T-helper 22 cell (primary cell): ENCODE results near the gene RAD50.
"Not testable (repeated sequence)": the region's sequence is repeated elsewhere in the genome, so short reads cannot be mapped to it uniquely, and the experiment has no call there.

Source experiments
- DNase-seq: peaks from one replicate; pipeline ENCODE4 v3.0.0-alpha.2; 2020; ENCODE audit warnings: low read depth

The RAD50 gene

DNA sequence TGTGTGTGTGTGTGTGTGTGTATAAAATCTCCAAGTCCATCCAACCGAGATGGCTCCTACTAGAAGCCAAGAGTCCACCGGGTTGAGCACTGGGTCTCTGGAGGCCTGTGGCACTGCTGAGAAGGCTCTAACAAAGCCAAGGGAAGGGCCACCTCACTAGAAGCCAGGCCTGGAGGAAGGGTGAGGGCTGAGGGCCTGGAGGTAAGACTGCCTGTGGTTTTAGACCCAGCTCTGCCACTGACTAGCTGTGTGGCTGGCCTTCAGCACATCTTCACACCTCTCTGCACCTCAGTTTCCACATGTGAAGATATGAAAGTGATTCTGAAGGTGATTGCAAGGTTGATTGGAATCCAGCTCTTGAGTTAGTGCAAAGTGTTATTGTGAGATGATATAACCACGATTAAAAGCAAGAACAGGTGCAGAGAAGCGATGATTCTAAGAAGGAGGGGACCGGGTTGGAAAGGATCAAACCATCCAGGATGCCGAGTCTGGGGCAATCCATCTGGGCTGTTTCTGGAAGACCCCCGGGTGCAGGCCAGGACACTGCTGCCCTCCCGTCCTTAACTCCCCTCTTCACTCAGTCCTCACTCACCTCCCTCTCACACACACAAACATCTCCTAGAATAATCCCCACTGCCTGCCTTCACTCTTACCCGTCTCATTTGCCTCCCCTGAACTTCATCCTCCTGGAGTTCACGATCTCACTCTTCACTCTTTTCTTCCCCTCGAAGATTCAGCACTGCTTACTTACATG is 119.3 kb downstream of the RAD50 start:
- no peak for DNase-seq

DNA sequence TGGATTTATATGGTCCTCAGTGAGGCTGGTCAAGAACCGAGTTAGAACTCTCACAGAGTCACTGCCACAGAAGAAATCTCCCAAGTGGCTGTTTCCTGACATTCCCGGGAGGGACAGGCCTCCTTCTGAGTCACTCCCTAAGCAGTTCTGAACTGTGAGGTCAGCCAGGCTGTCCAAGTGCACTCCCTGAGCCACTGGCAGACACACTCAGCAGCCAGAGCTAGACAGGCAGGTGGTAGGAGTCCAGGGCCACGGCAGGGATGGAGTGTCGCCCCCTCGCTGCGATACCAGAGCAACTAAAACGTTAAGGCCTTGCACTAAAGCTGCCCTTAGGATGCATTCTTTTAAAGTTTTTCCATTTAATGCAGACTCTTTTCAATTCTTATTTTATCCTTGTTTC is 120.4 kb downstream of the RAD50 start:
- DNase-seq: no peak

DNA sequence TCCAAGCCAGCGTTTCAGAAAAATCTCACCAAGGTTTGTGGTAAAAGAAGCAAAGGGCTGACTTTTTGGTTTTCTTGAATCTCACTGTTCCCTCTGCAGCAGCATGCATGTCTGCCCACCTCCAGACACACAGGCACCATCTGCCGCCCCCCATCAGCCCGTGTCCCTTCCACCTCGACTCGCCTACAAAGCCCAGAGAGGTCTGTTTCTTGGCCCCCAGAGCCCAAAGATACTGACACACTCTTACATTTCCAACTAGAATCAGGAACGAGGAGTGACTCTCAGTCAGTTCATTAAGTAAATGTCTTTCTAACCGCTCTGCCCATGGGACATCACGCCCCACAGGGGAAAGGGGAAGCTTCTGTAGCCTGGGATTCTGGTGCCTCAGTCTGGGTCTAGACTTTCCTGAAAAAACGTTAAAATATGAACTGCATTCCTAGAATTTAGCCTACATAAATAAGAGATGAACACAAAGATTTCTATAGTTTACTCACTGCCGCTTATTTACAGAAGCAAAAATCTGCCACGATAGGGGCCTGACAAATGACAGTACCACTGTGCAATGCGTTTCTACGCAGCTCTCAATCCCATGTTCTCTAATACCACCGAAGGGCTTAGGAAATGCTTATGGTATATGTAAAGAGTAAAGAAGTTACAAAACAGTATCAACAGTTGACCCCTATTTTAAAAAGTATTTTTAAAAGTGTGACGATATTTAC is 121.1 kb downstream of the RAD50 start:
- DNase-seq: no peak

DNA sequence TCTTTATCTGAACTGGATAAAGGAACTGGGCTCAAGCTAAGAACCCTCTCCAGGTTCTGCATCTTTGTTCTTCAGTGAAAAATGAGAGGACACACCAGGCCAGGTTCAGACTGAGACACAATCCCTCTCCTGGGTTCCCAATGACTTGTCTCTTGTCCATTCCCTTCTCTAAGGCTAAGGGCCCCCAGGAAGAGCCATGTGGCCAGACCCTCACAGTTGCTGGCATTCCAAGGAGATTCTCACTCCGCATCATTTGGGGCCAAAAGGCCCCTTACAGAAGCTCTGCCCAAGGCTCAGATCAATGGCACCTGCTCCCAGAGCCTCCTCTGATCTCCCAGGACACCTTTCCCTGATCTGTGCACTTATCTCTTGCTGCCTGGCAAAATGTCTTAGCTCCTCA is 122.0 kb downstream of the RAD50 start:
- DNase-seq: no peak

DNA sequence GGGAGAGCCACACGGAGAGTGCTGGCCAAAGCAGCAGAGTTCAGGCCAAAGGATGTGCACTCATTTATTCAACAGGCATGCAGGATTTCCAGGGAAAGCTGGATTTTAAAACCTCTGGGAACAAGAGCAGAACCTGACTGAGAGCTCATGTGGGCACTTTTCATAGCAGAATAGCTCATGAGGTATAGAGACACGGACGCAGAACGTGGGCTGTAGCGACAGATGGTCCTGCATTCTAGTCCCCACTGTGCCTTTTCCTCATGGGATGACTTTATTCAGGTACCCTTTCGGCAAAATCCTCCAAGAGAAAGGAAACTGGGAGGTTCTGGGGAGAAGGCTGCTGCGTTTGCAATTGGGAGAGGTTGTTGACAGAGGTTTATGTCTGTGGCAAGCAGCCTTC is 122.4 kb downstream of the RAD50 start:
- no peak for DNase-seq

DNA sequence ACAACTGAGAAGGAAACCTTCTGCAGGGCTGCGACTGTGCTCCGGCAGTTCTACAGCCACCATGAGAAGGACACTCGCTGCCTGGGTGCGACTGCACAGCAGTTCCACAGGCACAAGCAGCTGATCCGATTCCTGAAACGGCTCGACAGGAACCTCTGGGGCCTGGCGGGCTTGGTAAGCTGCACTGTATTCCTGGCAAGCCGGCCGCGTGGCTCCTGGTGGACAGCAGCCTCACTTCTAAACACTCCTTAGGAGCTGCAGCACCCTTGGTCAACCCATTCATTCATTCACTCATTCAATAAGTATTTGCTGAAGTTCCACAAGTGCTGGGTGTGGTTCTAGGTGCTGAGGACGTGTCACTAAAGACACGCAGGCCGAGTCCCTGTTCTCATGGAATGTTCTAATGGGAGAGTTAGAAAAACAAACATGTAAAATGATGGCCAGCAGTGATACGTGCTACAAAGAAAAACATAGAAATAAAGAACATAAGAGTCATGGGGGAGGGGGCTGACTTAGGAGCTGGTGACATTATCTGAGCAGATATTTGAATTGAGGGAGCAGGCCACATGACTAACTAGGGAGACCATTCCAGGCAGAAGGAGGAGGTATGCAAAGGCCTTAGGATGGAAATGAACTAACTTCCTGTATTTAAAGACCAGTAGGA is 123.1 kb downstream of the RAD50 start:
- DNase-seq: no peak

DNA sequence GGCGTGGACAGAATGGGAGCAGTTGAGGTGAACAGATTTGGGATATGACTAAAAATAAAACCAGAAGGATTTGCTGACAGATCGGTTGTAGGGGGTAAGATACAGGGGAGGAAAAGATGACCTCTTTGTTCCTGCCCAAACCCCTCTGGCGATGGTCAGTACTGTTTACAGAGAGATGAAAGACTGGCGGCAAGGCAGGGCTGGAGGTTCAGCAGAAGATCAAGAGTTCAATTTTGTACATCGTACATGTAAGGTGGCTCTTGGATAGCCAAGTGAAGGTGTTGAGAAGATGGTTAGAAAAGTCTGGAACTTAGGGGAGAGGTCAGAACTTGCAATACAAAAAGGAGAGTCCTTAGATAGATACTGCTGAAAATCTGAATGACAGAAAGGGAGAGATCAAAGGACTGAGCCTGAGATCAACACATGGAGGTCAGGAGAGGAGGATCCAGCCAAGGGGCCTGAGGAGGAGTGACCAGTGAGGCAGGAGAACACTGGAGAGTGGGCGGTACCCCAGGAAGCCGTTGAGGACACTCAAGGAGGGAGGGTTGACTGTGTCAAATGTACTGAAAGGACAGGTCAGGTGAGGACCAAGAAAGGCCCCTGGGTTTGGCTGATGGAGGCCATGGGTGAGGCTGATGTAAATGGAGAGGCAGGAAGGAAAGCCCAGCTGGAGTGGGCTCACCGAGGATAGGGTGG is 124.2 kb downstream of the RAD50 start:
- no peak for DNase-seq

DNA sequence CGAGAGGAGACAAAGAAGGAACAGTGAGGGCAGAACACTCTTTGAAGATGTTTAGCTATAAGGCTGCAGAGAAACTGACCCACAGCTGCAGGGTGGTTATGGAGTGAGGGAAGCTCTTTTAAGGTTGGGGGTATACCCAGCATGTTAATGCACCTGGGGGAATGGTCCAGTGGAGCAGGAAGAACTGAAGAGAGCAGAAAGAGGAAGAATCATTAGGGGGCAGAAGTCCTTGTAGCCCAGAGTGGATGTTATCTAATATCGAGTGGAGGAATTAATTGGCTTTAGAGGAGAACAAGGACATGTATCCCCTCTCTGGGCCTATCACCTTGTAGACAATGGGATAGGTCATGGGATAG is 124.7 kb downstream of the RAD50 start:
- no peak for DNase-seq

DNA sequence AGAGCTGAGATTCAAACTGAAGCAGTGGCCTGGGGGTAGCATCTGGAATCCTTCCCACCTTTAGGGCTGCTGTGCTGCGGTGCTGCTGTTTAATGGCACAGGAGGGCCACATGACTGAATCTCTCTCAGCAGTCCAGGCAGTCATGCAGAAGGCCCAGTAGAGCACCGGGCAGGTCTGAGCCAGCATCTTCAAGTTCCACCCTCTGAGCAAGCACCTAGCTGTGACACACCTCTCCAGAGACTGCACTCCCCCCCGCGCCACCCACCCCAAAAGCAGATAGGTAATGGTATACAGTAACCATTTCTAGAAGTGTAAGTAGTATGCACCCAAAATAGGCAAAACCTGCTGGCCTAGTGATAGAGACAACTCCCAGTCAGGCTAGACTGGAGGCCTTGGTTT is 125.2 kb downstream of the RAD50 start:
- DNase-seq: no peak

DNA sequence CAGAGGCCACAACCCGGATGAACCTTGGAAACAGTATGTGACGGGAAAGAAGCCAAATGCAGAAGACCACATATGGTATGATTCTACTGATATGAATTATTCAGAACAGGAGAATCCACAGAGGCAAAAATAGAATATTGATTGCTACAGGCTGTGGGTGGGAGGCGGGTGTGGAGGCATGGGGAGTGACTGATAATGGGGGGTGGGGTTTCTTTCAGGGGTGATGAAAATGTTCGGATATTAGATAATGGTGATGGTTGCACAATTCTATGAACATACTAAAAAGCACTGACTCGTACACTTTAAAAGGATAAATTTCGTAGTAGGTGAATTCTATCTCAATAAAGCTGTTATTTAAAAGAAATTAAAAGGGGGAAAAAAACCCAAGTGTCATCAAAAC is 127.7 kb downstream of the RAD50 start:
- no peak for DNase-seq

DNA sequence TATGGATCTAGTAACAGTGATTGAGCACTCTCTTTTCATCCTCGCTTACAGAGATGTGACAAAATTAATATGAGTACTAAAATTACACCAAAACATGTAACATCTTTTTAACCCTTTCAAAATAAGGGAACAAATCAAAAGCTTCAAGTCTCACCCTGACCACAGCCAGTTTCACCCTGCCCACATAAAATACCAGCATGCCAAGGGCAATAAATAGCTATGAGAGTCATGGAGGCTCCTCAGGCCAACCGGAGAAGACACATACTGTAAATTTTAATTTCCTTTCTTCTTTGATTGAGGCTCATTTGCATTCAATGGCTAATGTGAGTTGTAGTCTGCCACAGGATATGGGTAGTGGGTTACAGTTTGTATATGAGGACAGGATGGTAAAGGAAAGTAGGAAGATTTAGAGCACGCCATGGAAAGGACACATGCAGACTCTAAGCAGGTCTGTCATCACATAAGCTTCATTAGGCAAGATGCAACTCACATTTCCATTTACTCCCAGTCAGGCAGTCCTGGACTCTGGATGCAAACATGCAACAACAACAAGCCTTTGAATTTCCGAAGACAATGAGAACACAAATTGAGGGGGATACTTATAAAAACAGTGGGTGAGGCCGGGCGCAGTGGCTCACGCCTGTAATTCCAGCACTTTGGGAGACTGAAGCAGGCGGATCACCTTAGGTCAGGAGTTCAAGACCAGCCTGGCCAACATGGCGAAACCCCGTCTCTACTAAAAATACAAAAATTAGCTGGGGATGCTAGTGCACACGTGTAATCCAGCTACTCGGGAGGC is 128.3 kb downstream of the RAD50 start:
- no peak for DNase-seq

DNA sequence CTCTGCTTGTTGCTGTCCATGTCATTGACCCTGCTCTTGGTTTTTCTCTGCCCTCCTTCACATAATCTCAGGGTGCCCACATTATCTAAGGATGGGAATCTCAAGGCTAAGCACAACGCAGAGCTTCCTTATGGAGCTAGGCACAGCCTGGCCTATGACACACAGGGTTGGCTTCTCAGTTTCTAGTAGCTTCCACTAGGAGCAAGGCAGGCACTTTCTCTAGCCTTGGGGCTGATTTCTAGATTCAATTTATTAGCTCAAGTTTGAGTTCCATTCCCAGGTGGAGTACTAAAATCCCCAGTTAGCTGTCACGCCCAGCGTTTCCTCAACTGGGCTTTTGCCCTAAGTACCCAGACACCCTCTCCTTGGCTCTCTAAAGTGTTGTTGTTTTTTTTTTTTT is 129.4 kb downstream of the RAD50 start:
- DNase-seq: no peak

DNA sequence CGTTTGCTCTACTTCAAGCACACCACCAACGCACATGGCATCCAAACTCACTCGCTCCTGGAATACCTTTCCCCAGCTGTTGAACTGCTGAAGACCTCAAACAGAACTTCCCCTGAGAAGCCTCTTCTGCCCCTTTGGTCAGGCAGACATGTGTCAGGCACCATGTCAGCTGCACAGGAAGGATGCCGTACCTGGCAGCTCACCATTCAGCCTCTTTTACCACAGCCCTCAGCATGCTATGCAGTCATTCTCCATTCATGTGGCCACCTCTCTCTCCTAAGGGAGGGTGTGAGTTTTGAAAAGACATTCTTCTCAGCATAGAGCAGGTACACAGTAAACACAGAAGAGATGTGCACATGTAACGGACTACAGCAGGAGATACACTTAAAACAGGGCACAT is 131.2 kb downstream of the RAD50 start:
- peak; percentile 43 for DNase-seq

DNA sequence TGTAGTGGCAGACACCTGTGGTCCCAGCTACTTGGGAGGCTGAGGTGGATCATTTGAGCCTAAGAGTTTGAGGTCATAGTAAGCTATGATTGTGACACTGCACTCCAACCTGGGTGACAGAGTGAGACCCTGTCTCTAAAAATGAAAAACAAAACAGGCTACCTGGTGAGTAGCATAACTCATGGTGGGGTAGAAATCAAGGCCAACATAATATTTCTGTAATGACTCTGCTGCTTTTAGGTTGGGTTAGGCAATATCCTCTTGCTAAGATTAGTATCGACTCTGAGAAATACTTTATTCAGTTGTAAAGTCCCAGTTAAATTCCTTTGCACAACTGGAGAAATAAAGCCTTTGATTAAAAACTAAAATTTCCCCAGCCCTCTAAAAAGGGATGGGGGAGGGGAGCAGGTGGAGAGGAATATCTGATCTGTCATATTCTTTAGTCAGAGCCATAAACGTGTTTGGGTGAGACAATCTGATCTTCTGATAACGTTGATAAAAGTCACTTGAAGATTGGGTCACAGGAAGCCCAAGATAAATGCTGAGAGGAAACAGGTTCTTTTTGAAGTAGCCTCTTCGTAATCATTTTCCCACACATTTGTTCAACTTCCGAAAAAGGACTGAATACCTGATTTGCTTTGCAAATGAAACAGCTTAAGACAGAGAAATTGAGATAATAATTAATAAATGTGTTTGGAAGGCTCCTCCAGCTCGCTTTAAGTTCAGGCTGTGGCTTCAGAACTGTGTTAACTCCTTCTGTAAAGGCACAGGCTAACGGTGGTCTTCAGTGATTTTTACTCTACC is 132.0 kb downstream of the RAD50 start:
- peak; percentile 23 for DNase-seq

DNA sequence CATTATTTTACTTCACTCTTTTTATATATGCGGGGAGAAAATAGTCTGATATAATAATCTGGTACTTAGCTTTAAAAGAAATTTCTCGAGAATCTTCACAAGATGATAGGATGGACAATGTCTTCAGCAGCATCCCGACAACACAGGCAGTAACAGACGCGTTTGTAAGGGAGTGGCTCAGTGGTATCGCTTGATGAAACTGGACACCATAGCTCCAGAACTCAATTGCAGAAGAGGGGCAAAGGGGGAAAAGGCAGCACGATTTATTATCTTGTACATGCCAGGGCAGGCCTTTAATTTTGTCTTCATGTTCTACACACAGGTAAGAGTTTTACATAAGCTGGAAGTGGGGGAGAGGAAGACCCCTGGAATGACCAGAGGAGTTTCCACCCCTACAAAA is 132.7 kb downstream of the RAD50 start:
- no peak for DNase-seq

DNA sequence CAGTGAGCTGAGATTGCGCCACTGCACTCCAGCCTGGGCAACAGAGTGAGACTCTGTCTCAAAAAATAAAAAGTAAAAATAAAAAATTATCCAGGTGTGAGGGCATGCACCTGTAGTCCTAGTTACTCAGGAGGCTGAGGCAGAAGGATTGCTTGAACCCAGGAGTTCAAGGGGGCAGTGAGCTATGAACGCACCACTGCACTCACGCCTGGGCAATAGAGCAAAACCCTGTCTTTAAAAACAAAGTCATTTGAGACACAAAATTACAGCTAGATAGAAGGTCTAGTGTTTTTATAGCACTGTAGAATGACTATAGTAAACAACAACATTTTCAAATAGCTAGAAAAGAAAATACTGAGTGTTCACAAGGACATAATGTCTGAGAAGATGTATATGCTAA is 133.4 kb downstream of the RAD50 start:
- no peak for DNase-seq

DNA sequence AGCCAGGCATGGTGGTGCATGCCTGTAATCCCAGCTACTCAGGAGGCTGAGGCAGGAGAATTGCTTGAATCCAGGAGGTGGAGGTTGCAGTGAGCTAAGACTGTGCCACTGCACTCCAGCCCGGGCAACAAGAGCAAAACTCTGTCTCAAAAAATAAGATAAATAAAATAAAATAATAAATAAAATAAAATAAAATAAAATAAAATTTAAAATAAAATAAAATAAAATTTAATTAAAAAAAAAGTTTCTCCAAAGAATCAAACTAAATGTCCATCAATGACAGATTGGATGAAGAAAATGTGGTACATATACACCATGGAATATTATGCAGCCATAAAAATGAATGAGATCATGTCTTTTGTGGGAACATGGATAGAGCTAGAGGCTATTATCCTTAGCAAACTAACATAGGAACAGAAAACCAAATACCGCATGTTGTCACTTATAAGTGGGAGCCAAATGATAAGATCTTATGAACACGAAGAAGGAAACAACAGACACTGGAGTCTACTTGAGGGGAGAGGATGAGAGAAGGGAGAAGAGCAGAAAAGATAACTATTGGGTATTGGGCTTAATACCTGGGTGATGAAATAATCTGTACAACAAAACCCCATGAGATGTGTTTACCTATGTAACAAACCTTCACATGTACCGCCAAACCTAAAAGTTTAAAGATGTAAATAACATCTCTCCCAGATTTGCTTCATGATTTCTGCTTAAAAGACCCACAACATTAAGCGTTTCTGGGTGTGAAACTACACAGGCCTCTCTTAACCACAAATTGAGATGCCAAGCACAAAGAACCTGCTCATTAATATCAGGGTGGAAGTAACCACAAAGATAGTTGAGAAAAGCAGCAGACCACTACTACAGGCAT is 135.2 kb downstream of the RAD50 start:
- DNase-seq: not testable (repeated sequence)

DNA sequence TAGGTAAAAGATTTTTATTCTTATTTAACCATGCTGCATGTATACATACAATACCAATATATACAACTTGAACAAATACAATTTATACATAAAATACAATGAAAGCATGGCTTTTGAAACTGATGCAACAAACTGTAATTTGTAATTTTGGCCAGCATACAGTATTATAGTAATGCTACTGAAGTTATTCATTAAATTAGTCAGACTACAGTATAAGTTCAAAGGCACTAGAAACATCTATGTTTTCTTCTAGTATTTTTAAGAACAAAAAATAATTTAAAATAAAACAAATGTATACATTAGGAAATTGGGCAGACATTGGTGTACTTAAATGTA is 135.8 kb downstream of the RAD50 start:
- no peak for DNase-seq
